DMS79 (cell line): Measurements from ENCODE around the gene FGFR4.

Experiments
- DNase-seq: peaks from one replicate; lab custom pipeline; 2025; lab: John Stamatoyannopoulos, UW

FGFR4 gene

GRCh38 chr5:177132136-177133095, 45.7 kb downstream of the FGFR4 start:
- DNase-seq = no peak

- DNase-seq = no peak
Measured at GRCh38 chr5:177133096-177133852, 46.6 kb downstream of the FGFR4 start, which contains the start of gene NSD1. TSS of gene NSD1 (plus strand) at chr5:177133773. CDS start at chr5:177135104, 1,331 bp downstream.

- DNase-seq = no peak
Measured at GRCh38 chr5:177133853-177134696, 47.4 kb downstream of the FGFR4 start.

- peak; percentile 16 for DNase-seq
Measured at GRCh38 chr5:177134697-177135225, 48.0 kb downstream of the FGFR4 start.

- no peak for DNase-seq
Measured at GRCh38 chr5:177140312-177140711, 53.6 kb downstream of the FGFR4 start.

GRCh38 chr5:177141496-177141895, 54.8 kb downstream of the FGFR4 start:
- no peak for DNase-seq

GRCh38 chr5:177142098-177142611, 55.4 kb downstream of the FGFR4 start:
- DNase-seq = no peak

GRCh38 chr5:177142778-177143177, 56.1 kb downstream of the FGFR4 start:
- DNase-seq = no peak

GRCh38 chr5:177146891-177147638, 60.4 kb downstream of the FGFR4 start:
- DNase-seq = no peak
